Islet of Langerhans (tissue), 1 donor: Measurements from ENCODE around the gene THSD7B.

Experiments used
- FAIRE-seq: peaks from one replicate; lab custom pipeline; 2011; peaks lifted over from hg19 to GRCh38; lab: Jason Lieb, UNC

Gene THSD7B

GRCh38 chr2:137194111-137194510, 428.8 kb downstream of the THSD7B start:
- FAIRE-seq = no peak

- FAIRE-seq = no peak
These were observed 434.4 kb downstream of the THSD7B start for GRCh38 chr2:137199751-137200150.

GRCh38 chr2:137202318-137202717, 437.0 kb downstream of the THSD7B start:
- FAIRE-seq = no peak

- FAIRE-seq = no peak
These were observed 440.0 kb downstream of the THSD7B start for GRCh38 chr2:137205324-137205723.

- FAIRE-seq = no peak
These were observed 440.7 kb downstream of the THSD7B start for GRCh38 chr2:137206069-137206468.

- FAIRE-seq = no peak
These were observed 441.7 kb downstream of the THSD7B start for GRCh38 chr2:137207030-137207429.

- FAIRE-seq = no peak
These were observed 443.1 kb downstream of the THSD7B start for GRCh38 chr2:137208431-137208891.

- no peak for FAIRE-seq
These were observed 444.7 kb downstream of the THSD7B start for GRCh38 chr2:137210039-137210438.

GRCh38 chr2:137211761-137212160, 446.4 kb downstream of the THSD7B start:
- FAIRE-seq = no peak

GRCh38 chr2:137220438-137220993, 455.2 kb downstream of the THSD7B start:
- FAIRE-seq = no peak

GRCh38 chr2:137221797-137222492, 456.6 kb downstream of the THSD7B start:
- FAIRE-seq = no peak

GRCh38 chr2:137223722-137224121, 458.4 kb downstream of the THSD7B start:
- FAIRE-seq = no peak

GRCh38 chr2:137228566-137228965, 463.2 kb downstream of the THSD7B start:
- FAIRE-seq = no peak

GRCh38 chr2:137229834-137230233, 464.5 kb downstream of the THSD7B start:
- FAIRE-seq = no peak

- FAIRE-seq = no peak
These were observed 466.3 kb downstream of the THSD7B start for GRCh38 chr2:137231628-137232027.

GRCh38 chr2:137232076-137232475, 466.7 kb downstream of the THSD7B start:
- no peak for FAIRE-seq

- FAIRE-seq = no peak
These were observed 467.7 kb downstream of the THSD7B start for GRCh38 chr2:137233091-137233490.

- FAIRE-seq = no peak
These were observed 471.7 kb downstream of the THSD7B start for GRCh38 chr2:137237055-137237454.

GRCh38 chr2:137238065-137238464, 472.7 kb downstream of the THSD7B start:
- FAIRE-seq = no peak

GRCh38 chr2:137249463-137250130, 484.3 kb downstream of the THSD7B start:
- no peak for FAIRE-seq

GRCh38 chr2:137250401-137250800, 485.1 kb downstream of the THSD7B start:
- FAIRE-seq = no peak

- no peak for FAIRE-seq
These were observed 485.7 kb downstream of the THSD7B start for GRCh38 chr2:137251045-137251444.

- FAIRE-seq = no peak
These were observed 487.6 kb downstream of the THSD7B start for GRCh38 chr2:137252934-137253333.

- no peak for FAIRE-seq
These were observed 488.7 kb downstream of the THSD7B start for GRCh38 chr2:137254052-137254451.
